Caki2 (cell line): Measurements from ENCODE around the gene MTHFD1L. TPM values are rescaled to one million over a fixed set of nuclear protein-coding genes. Genes with fewer than 3 reads are reported as not detected.

Experiments
- DNase-seq: peaks from one replicate; pipeline ENCODE4 v3.0.0-alpha.2; 2015; ENCODE audit warnings: low read depth
- in situ Hi-C: cut with HindIII; loops from 2 replicates; pipeline ENCODE4 v1.10.0; 2016; ENCODE audit warnings: low sequenced_read_pairs, low pct_unique_long_range_greater_than_20kb, mixed read lengths
- total RNA-seq: library from RNA; depleted of rRNA; stranded (reverse); fragments of >200 nt; shearing (Covaris generic); gene quantifications from 2 replicates; pipeline ENCODE4 v1.2.3, GENCODE V29; 2014; ENCODE audit warnings: low replicate concordance

The MTHFD1L gene
- total RNA-seq, 1 experiment from 2014 or later: 48.6 TPM

- peak; percentile 42 for DNase-seq
- in situ Hi-C loops: no loop called here
Observed at GRCh38 chr6:150891888-150892485, 26.5 kb downstream of the MTHFD1L start.

DNA sequence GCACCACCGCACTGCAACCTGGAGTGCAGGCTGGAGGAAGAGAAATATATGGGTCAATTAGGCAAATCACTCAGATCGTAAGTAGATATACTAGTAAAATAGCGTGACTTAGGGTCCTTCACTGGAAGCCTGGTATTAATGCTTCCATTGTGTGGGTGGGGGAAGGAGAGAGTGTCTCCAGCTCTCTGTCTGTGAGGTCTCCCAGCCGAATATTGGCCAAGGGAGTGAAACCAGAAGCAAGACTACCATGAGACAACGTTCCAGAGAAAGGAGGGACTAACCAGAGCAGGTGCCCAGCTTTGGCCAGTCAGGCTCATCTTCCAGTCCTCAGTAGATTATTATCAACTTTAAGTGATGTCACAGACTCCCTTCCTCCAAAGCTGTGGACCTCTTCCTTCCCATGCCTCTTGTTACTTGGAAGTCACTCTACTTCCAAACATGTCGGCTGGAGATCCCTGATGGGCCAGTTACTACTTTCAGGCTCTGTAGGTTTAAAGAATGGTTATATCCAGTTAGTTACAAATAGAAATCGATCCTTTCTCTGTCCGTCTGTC is 28.8 kb downstream of the MTHFD1L start:
- in situ Hi-C loops: no loop called here

GRCh38 chr6:150894935-150895552 is 29.5 kb downstream of the MTHFD1L start:
- no peak for DNase-seq
- in situ Hi-C loops: no loop called here

More for the DNA sequence above, 28.8 kb downstream of the MTHFD1L start:
- no peak for DNase-seq

DNA sequence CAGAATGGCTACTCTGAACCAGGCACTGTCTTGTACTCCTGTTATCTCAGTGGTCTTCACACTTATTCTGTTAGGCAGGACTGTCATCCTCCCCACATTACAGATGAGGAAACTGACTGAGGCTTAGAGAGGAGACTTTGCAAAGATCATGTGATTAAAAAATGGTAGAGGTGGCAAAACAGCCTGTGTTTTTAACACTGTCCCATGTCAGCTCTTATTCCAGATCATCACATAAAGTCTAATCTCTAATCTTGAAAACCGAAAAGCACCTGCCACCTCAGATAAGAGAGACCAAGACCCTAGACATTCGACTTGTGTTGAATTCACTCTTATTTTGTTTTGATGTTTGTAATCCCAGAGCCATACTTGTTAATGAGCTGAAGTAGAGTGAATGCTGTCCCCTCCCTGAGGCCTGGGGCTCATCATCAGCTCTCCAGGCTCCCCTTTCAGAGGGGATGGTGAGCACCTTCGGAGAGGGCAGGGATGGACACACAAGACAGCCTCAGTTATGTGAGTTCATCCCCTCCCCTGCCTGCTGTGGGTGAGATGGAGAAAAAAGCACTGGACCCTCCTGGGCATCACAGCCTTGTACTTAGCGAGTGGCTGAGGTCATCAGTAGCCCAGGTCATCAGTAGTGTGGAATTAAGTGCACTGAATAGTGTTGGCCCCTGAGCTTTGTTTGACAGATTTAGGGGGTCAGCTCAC is 30.6 kb downstream of the MTHFD1L start:
- in situ Hi-C loops: no loop called here
- no peak for DNase-seq

DNA sequence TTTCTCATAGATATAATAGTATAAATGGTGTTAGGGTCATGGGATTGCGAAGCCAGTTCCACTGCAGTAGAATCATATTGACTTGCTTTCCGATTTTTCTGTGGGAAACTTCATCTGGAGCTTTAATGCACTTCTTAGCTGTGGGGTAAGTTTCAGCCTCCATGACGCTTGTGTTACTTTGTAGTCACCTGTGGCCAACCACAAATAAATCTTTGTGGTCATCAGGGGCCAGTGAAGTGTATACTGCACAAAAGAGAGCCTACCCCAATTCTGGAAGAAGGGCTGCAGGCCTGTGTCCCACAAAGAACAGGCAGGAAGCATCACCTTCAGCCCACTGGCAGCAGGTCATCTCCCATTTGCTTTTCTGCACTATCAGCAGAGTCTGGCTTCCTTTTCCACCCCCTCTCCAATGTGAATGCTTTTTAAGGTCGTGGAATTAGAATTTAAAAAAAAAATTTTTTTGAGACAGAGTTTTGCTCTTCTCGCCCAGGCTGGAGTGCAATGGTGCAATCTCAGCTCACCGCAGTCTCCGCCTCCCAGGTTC is 32.0 kb downstream of the MTHFD1L start:
- in situ Hi-C loops: no loop called here
- DNase-seq: no peak

DNA sequence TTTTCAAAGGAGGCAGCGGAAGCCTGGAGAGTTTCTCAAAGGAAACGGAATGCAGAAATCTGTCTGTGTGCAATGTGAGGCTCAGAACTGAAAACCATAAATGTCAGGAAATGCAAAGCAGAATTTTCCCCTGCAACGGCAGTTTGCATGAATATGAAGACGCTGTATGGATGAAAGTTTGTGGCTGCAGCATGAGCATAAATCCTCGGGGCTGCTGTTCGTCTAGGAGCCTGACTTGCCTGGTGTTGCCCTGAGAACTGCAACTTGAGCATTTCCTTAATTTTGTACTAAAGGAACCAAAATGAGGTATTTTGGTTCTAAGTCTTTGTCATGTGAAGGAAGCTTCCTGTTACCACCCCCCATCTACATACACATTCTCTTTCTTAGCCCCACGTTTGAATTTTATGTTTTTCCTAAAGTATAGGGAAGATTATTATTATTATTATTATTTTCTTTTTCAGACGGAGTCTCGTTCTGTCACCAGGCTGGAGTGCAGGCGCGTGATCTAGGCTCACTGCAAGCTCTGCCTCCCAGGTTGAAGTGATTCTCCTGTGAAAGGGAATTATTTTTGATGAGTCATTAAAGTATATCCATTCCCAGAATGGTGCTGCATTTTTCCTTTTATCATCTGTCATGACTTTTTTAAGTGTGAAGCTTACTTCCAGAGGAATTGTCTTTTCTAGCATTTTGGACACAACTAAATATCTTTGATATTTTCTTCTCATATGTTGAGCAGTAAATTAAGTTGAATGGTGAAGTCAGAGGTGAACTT is 33.1 kb downstream of the MTHFD1L start:
- in situ Hi-C loops: no loop called here
- DNase-seq: no peak

- DNase-seq: no peak
- in situ Hi-C loops: no loop called here
Observed at GRCh38 chr6:150899231-150899630, 33.7 kb downstream of the MTHFD1L start.

DNA sequence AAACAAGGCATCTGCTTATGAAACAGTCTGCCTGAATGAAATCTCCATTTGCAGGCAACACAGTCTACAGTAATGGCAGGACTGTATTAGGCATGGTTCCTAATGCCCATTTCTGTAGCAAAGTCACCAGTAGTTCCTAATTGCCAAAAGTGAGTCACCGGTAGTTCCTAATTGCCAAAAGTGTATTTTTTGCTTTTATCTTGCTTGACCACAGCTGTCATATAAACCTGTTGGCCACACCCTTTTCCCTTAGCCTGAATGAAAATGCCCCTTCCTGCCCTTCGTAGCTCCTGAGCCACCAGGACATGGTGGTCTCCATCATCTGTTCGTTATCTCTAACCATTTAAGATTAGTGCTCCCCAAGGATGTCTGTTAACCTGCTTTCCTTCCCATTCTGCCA is 34.5 kb downstream of the MTHFD1L start:
- in situ Hi-C loops: no loop called here
- DNase-seq: no peak

- in situ Hi-C loops: no loop called here
- no peak for DNase-seq
Observed at GRCh38 chr6:150902142-150902776, 36.8 kb downstream of the MTHFD1L start.

GRCh38 chr6:150905769-150906168 is 40.3 kb downstream of the MTHFD1L start:
- in situ Hi-C loops: no loop called here
- DNase-seq: no peak

DNA sequence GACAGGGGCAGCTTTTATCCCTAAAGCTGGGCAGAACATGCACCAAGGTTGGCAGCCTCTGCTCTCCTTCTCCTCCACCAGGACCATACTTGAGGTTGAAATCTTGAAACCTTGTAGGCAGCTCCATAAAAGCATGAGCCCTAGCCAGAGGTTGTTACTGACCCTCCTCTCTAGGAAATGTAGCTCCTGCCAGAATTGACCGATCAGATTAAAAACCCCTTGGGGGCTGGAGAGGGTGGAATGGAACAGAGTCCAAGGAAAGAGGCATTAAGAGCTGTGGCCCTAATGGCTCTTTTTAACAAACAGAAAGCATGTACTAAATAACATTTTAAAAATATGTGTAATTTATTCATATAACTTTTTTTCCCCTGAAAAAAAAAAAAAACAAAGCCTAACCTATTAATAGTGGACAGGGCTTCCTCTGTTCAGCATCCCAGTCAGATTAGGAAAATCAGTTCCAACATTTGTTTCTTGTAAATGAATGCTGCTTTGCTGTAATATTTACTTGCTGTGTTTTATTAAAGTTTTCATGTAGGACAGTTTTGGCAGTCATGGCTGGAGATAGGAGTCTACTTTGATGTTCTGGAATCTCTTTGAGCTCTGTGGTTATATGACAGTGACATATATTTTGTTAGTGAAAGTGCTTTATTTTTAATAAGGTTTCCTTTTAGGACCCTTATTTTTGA is 41.3 kb downstream of the MTHFD1L start:
- in situ Hi-C loops: no loop called here
- DNase-seq: no peak

DNA sequence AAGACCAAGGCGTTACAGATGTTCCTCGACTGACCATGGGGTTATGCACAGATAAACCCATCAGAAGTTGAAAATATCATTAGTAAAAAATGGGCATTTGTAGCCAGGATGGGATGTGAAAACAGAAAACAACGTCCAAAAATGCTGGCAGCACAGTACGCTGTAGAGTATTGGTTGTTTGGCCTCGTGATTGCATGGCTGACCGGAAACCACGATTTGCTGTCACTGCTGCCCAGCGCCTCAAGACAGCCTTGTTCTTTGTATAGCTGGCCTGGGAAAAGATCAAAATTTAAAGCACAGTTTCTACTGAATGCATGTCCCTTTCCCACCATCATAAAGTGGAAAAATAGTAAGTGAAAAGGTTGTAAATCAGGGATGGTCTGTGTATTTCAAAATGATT is 41.9 kb downstream of the MTHFD1L start:
- no peak for DNase-seq
- in situ Hi-C loops: no loop called here

DNA sequence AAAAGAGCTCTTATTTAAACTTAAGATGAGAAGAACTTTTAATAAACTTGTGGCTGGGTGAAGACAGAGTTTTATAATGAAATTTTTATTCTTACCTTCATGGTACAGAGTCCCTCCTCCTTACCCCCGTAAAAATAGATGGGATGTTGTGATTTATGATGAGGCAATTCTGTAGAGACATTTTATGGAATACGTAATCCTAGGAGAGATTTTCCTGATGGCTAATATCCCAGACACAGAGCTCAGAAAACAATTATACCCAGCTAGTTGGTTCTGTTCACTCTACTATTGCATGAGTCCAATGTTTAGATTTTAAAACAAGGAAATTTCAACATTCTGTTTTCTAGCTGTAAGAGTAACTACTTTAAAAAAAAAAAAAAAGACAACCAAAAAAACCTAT is 43.4 kb downstream of the MTHFD1L start:
- no peak for DNase-seq
- in situ Hi-C loops: no loop called here

DNA sequence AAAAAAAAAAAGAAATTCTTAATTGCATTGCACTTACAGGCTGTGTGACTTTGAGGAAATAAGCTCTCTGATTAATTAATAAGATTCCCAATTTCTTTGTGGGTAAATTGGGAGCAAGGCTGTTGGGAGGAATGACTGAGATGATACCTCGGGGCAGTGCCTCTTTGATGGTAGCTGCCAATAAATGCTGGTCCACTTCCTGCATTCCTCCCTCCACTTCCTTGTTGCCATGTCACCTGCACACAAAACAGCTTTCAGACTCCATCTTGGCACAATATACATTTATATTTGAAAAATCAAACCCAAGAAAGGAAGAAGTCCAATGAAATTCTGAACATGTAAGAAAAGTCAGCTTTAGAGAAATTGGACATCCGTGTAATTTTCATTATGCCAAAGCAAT is 45.1 kb downstream of the MTHFD1L start:
- no peak for DNase-seq
- in situ Hi-C loops: no loop called here

DNA sequence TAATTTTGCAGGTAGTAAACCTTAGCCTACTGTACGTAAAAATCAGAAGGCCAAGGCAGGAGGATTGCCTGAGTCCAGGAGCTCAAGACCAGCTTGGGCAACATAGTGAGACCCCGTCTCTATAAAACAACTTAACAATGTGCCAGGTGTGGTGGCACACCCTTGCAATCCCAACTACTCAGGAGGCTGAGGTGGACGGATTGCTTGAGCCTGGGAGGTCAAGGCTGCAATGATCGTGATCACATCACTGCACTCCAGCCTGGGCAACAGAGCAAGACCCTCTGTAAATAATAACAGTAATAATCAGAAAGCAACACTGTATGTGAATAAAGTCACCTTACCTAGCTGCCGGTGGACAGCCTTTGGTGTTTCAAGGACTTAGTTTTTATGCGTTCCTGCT is 48.9 kb downstream of the MTHFD1L start:
- no peak for DNase-seq
- in situ Hi-C loops: no loop called here

DNA sequence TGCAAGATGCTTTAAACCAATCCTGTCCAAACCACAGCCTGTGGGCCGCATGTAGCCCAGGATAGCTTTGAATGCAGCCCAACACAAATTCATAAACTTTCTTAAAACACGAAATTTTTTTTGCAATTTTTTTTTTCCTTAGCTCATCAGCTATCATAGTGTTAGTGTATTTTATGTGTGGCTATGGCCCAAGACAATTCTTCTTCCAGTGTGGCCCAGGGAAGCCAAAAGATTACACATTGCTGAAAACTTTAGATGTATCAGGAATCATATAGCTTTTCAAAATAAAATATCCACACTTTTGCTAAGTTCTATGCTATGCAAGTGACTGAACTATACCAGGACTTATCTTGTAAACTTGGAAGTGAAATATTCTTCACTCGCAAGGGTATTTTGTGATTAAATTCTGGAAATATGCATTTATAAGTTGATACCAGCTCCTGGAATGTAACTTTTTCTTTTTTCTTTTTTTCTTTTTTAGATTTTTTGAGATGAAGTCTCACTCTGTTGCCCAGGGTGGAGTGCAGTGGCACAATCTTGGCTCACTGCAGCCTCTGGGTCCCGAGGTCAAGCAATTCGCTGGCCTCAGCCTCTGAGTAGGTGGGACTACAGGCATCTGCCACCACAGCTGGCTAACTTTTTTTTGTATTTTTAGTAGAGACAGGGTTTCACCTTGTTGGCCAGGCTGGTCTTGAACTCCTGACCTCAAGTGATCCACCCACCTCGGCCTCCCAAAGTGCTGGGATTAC is 49.8 kb downstream of the MTHFD1L start:
- in situ Hi-C loops: no loop called here

DNA sequence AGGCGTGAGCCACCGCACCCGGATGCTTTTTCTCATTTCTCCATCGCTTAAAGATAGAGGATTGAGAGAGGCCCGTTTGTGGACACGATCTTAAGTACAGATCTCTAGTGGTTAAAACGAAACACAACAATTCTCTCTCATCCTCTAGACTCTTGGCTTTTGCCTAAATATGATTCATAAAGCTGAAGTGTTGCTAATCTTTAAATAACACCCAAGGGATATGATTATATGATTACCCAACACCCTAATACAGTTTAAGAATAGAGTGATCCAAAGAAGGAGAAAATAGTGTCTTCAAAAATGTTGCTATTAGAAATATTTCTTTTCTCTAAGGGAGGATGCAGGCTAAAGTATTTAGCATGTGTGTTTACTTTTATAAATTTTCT is 50.4 kb downstream of the MTHFD1L start:
- no peak for DNase-seq
- in situ Hi-C loops: no loop called here

More for the DNA sequence above, 49.8 kb downstream of the MTHFD1L start:
- DNase-seq: no peak
